ENCODE results near the gene URI1. TPM values are rescaled to one million over a fixed set of nuclear protein-coding genes. Genes with fewer than 3 reads are reported as not detected.

URI1 gene
- total RNA-seq, 1 donor from 2014 or later: 42.0 TPM

GRCh38 chr19:30004403-30004802 lies 62.4 kb downstream of the URI1 start:
- H3K4me3 Mint-ChIP-seq (ENCODE audit: unreplicated experiment): no peak overlapping the region
- peaks cover 11% of the 10 kb centered on the region for H3K36me3 Mint-ChIP-seq (ENCODE audit: low read depth)
- no peak for TF ChIP-seq CTCF (IDR thresholded peaks at IDR 0.05)
- H3K27me3 Mint-ChIP-seq (ENCODE audit: low read depth): no peaks in the 10 kb centered on the region
- no peak overlapping the region for H3K27ac Mint-ChIP-seq (ENCODE audit: unreplicated experiment)
- peaks cover 25% of the 10 kb centered on the region for H3K4me1 Mint-ChIP-seq (ENCODE audit: low read depth)
- no peak for DNase-seq (ENCODE audit: low spot score)
- H3K9me3 Mint-ChIP-seq (ENCODE audit: low read depth): peaks cover 7% of the 10 kb centered on the region

GRCh38 chr19:30006207-30006606 lies 64.2 kb downstream of the URI1 start:
- TF ChIP-seq CTCF (IDR thresholded peaks at IDR 0.05): no peak
- no peak overlapping the region for H3K27ac Mint-ChIP-seq (ENCODE audit: unreplicated experiment)
- H3K27me3 Mint-ChIP-seq (ENCODE audit: low read depth): no peaks in the 10 kb centered on the region
- H3K4me1 Mint-ChIP-seq (ENCODE audit: low read depth): peaks cover 25% of the 10 kb centered on the region
- peaks cover 6% of the 10 kb centered on the region for H3K36me3 Mint-ChIP-seq (ENCODE audit: low read depth)
- no peak overlapping the region for H3K4me3 Mint-ChIP-seq (ENCODE audit: unreplicated experiment)
- H3K9me3 Mint-ChIP-seq (ENCODE audit: low read depth): no peaks in the 10 kb centered on the region
- DNase-seq (ENCODE audit: low spot score): no peak

- TF ChIP-seq CTCF (IDR thresholded peaks at IDR 0.05): no peak
- Mint-ChIP-seq H3K27me3 (ENCODE audit: low read depth) (no peaks in the 10 kb centered on the region), H3K27ac (ENCODE audit: unreplicated experiment) (no peak overlapping the region), H3K4me3 (ENCODE audit: unreplicated experiment) (no peak overlapping the region), H3K9me3 (ENCODE audit: low read depth) (no peaks in the 10 kb centered on the region), H3K4me1 (ENCODE audit: low read depth) (peaks cover 15% of the 10 kb centered on the region), H3K36me3 (ENCODE audit: low read depth) (peaks cover 10% of the 10 kb centered on the region)
- DNase-seq (ENCODE audit: low spot score): no peak
Measured at GRCh38 chr19:30008169-30008568, 66.1 kb downstream of the URI1 start.

- no peak for TF ChIP-seq CTCF (IDR thresholded peaks at IDR 0.05)
- DNase-seq (ENCODE audit: low spot score): no peak
- no peaks in the 10 kb centered on the region for H3K9me3 Mint-ChIP-seq (ENCODE audit: low read depth)
- peaks cover 8% of the 10 kb centered on the region for H3K4me1 Mint-ChIP-seq (ENCODE audit: low read depth)
- H3K27me3 Mint-ChIP-seq (ENCODE audit: low read depth): no peaks in the 10 kb centered on the region
- H3K36me3 Mint-ChIP-seq (ENCODE audit: low read depth): peaks cover 13% of the 10 kb centered on the region
- no peak overlapping the region for H3K4me3 Mint-ChIP-seq (ENCODE audit: unreplicated experiment)
- H3K27ac Mint-ChIP-seq (ENCODE audit: unreplicated experiment): no peak overlapping the region
Measured at GRCh38 chr19:30009013-30009412, 67.0 kb downstream of the URI1 start.

- H3K27ac Mint-ChIP-seq (ENCODE audit: unreplicated experiment): no peak overlapping the region
- H3K27me3 Mint-ChIP-seq (ENCODE audit: low read depth): no peaks in the 10 kb centered on the region
- H3K4me1 Mint-ChIP-seq (ENCODE audit: low read depth): no peaks in the 10 kb centered on the region
- H3K9me3 Mint-ChIP-seq (ENCODE audit: low read depth): no peaks in the 10 kb centered on the region
- no peak for DNase-seq (ENCODE audit: low spot score)
- no peak overlapping the region for H3K4me3 Mint-ChIP-seq (ENCODE audit: unreplicated experiment)
- TF ChIP-seq CTCF (IDR thresholded peaks at IDR 0.05): no peak
- peaks cover 13% of the 10 kb centered on the region for H3K36me3 Mint-ChIP-seq (ENCODE audit: low read depth)
Measured at GRCh38 chr19:30011051-30011578, 69.1 kb downstream of the URI1 start.

Measured in chondrocyte (in vitro differentiated cells).